H9 (cell line): ENCODE results near the gene SORCS2. TPM values are rescaled to one million over a fixed set of nuclear protein-coding genes. Genes with fewer than 3 reads are reported as not detected.

ENCODE experiments used
- DNase-seq: peaks from one replicate; pipeline ENCODE4 v3.0.0-alpha.2; 2017
- H2AFZ ChIP-seq: one replicate; pipeline ENCODE4 v1.6.1; 2013; ENCODE audit warnings: mild to moderate bottlenecking, low read length, control low read depth, moderate library complexity
- H2AK5ac ChIP-seq: 2 replicates; pipeline ENCODE4 v1.6.1; 2013; ENCODE audit warnings: low read length, control low read depth, mixed read lengths; ENCODE audit not compliant: insufficient read length
- H2BK120ac ChIP-seq: one replicate; pipeline ENCODE4 v1.6.1; 2013; ENCODE audit warnings: low read depth, mild to moderate bottlenecking, low read length, control low read depth, inconsistent platforms; ENCODE audit not compliant: poor library complexity, severe bottlenecking
- H2BK12ac ChIP-seq: 2 replicates; pipeline ENCODE4 v1.6.1; 2013; ENCODE audit warnings: low read length, control low read depth, mixed read lengths, low read depth; ENCODE audit not compliant: insufficient read length
- H2BK15ac ChIP-seq: 2 replicates; pipeline ENCODE4 v1.6.1; 2013; ENCODE audit warnings: low read depth, low read length, control low read depth
- H2BK20ac ChIP-seq: one replicate; pipeline ENCODE4 v1.6.1; 2013; ENCODE audit warnings: low read depth, mild to moderate bottlenecking, low read length, control low read depth, inconsistent platforms; ENCODE audit not compliant: poor library complexity, severe bottlenecking
- H2BK5ac ChIP-seq: 2 replicates; pipeline ENCODE4 v1.6.1; 2013; ENCODE audit warnings: low read length, control low read depth, mixed read lengths; ENCODE audit not compliant: insufficient read length
- H3K14ac ChIP-seq: 2 replicates; pipeline ENCODE4 v1.6.1; 2013; ENCODE audit warnings: low read length, control low read depth; ENCODE audit not compliant: insufficient read depth
- H3K18ac ChIP-seq: 2 replicates; pipeline ENCODE4 v1.6.1; 2013; ENCODE audit warnings: low read depth, mild to moderate bottlenecking, mixed read lengths, low read length, control low read depth; ENCODE audit not compliant: insufficient read length
- H3K23ac ChIP-seq: 2 replicates; pipeline ENCODE4 v1.6.1; 2013; ENCODE audit warnings: low read length, control low read depth, mixed read lengths, low read depth; ENCODE audit not compliant: insufficient read length
- H3K23me2 ChIP-seq: 2 replicates; pipeline ENCODE4 v1.6.1; 2013; ENCODE audit warnings: low read depth, mild to moderate bottlenecking, mixed read lengths, low read length, control low read depth; ENCODE audit not compliant: insufficient read length, poor library complexity, severe bottlenecking
- H3K27ac ChIP-seq: 2 replicates; pipeline ENCODE4 v1.5.1; 2013; ENCODE audit warnings: low read length, control low read depth, mixed read lengths, low read depth; ENCODE audit not compliant: insufficient read length
- H3K27me3 ChIP-seq: 2 replicates; pipeline ENCODE4 v1.6.1; 2013; ENCODE audit warnings: low read length, control low read depth, inconsistent platforms; ENCODE audit not compliant: insufficient read depth
- H3K4ac ChIP-seq: 2 replicates; pipeline ENCODE4 v1.6.1; 2013; ENCODE audit warnings: low read depth, mild to moderate bottlenecking, control low read depth, inconsistent platforms, low read length, moderate library complexity
- H3K4me1 ChIP-seq: 2 replicates; pipeline ENCODE4 v1.6.1; 2013; ENCODE audit warnings: low read length, control low read depth, inconsistent platforms; ENCODE audit not compliant: insufficient read depth
- H3K4me2 ChIP-seq: 2 replicates; pipeline ENCODE4 v1.6.1; 2013; ENCODE audit warnings: low read length, control low read depth, mixed read lengths; ENCODE audit not compliant: insufficient read length, insufficient read depth
- H3K56ac ChIP-seq: 2 replicates; pipeline ENCODE4 v1.6.1; 2013; ENCODE audit warnings: low read depth, mild to moderate bottlenecking, mixed read lengths, low read length, control low read depth; ENCODE audit not compliant: insufficient read length
- H3K79me1 ChIP-seq: 2 replicates; pipeline ENCODE4 v1.6.1; 2013; ENCODE audit warnings: low read depth, mild to moderate bottlenecking, moderate library complexity, low read length, control low read depth, inconsistent platforms; ENCODE audit not compliant: insufficient read depth, poor library complexity, severe bottlenecking
- H3K79me2 ChIP-seq: 2 replicates; pipeline ENCODE4 v1.6.1; 2013; ENCODE audit warnings: low read length, control low read depth, inconsistent platforms; ENCODE audit not compliant: insufficient read depth
- H3K9ac ChIP-seq: 2 replicates; pipeline ENCODE4 v1.6.1; 2013; ENCODE audit warnings: low read length, control low read depth, mixed read lengths; ENCODE audit not compliant: insufficient read length; ENCODE audit errors: extremely low read depth
- H3K9me3 ChIP-seq: one replicate; pipeline ENCODE4 v1.6.1; 2013; ENCODE audit warnings: low read depth, low read length, inconsistent platforms; ENCODE audit not compliant: control insufficient read depth
- H3T11ph ChIP-seq: one replicate; pipeline ENCODE4 v1.6.1; 2013; ENCODE audit warnings: mild to moderate bottlenecking, low read length, control low read depth, inconsistent platforms
- H4K20me1 ChIP-seq: one replicate; pipeline ENCODE4 v1.6.1; 2013; ENCODE audit not compliant: control insufficient read depth, insufficient read length, insufficient read depth
- H4K5ac ChIP-seq: 2 replicates; pipeline ENCODE4 v1.6.1; 2013; ENCODE audit warnings: low read depth, mild to moderate bottlenecking, mixed read lengths, low read length, control low read depth; ENCODE audit not compliant: insufficient read length
- H4K8ac ChIP-seq: replicated peaks from 2 replicates; pipeline ENCODE4 v1.6.1; 2013; ENCODE audit warnings: low read length, control low read depth, mixed read lengths, low read depth; ENCODE audit not compliant: insufficient read length
- H4K91ac ChIP-seq: 2 replicates; pipeline ENCODE4 v1.6.1; 2013; ENCODE audit warnings: low read depth, mild to moderate bottlenecking, moderate library complexity, mixed read lengths, low read length, control low read depth; ENCODE audit not compliant: insufficient read length
- H3K27ac Mint-ChIP-seq, 3 experiments: 2 replicates in 2 of 3; 3 replicates in 1 of 3; pipeline ENCODE4 v1.8.0; 2020 to 2021; ENCODE audit warnings: mixed read lengths in 3 of 3, mild to moderate bottlenecking in 1 of 3, moderate library complexity in 1 of 3
- H3K27me3 Mint-ChIP-seq: 2 replicates; pipeline ENCODE4 v1.8.0; 2021; ENCODE audit warnings: low read depth, mild to moderate bottlenecking, moderate library complexity, mixed read lengths
- H3K36me3 Mint-ChIP-seq, 3 experiments: 2 replicates in 2 of 3; 3 replicates in 1 of 3; pipeline ENCODE4 v1.8.0; 2020 to 2021; ENCODE audit warnings: low read depth in 3 of 3, mixed read lengths in 3 of 3; ENCODE audit not compliant: insufficient read depth in 1 of 3
- H3K4me1 Mint-ChIP-seq, 2 experiments: 2 replicates each; pipeline ENCODE4 v1.8.0; 2020; ENCODE audit warnings: mixed read lengths in 2 of 2
- H3K4me3 Mint-ChIP-seq, 2 experiments: 2 replicates in 1 of 2; 3 replicates in 1 of 2; pipeline ENCODE4 v1.8.0; 2020 to 2021; ENCODE audit warnings: mild to moderate bottlenecking in 2 of 2, mixed read lengths in 2 of 2, moderate library complexity in 1 of 2
- H3K9me3 Mint-ChIP-seq, 2 experiments: 2 replicates in 1 of 2; 3 replicates in 1 of 2; pipeline ENCODE4 v1.8.0; 2020; ENCODE audit warnings: mild to moderate bottlenecking in 2 of 2, mixed read lengths in 2 of 2, moderate library complexity in 1 of 2
- CTCF ChIP-seq: fragments of 200-600 bp; sonication (generic); conservative IDR thresholded peaks from 3 replicates; pipeline ENCODE4 v1.8.0; 2021; ENCODE audit warnings: antibody characterized with exemption, mild to moderate bottlenecking
- WGBS: extraction: QIAGEN DNeasy Blood & Tissue Kit; methylation state at CpG from one replicate; pipeline ENCODE4 v1.1.7; 2013; ENCODE audit warnings: missing lambda C conversion rate, low lambda C conversion rate, mixed read lengths; ENCODE audit not compliant: insufficient read length; ENCODE audit errors: extremely low coverage; 5-methylcytosine and 5-hydroxymethylcytosine counted together
- total RNA-seq: library from RNA; stranded (reverse); gene quantifications from 2 replicates; pipeline ENCODE4 v1.2.1, GENCODE V29; 2021

The SORCS2 gene
- total RNA-seq, 1 experiment from 2014 or later: 0.57 TPM

GRCh38 chr4:7506572-7506971 is 314.2 kb downstream of the SORCS2 start:
- H3K4me2 ChIP-seq: no peak overlapping the region
- no peak overlapping the region for H2AFZ ChIP-seq
- H2BK15ac ChIP-seq: no peak overlapping the region
- H3K27ac Mint-ChIP-seq: no peak overlapping the region
- H3K4me1 Mint-ChIP-seq: peaks cover 2 to 16% of the 10 kb centered on the region in 2 experiments; a peak in 2 of 4 replicates
- peaks cover 3% of the 10 kb centered on the region; the same call in 1 of the 2 replicates for H3K27me3 Mint-ChIP-seq
- H3K9me3 ChIP-seq: no peaks in the 10 kb centered on the region
- H3K4ac ChIP-seq: no peak overlapping the region
- H3K9me3 Mint-ChIP-seq: no peaks in the 10 kb centered on the region
- no peak overlapping the region for H4K5ac ChIP-seq
- no peak overlapping the region for H2AK5ac ChIP-seq
- no peak overlapping the region; the same call in 1 of the 2 replicates for H3K14ac ChIP-seq
- TF ChIP-seq CTCF: no peak
- no peak overlapping the region for H4K8ac ChIP-seq
- no peak overlapping the region for H2BK12ac ChIP-seq
- H2BK20ac ChIP-seq: no peak overlapping the region
- no peaks in the 10 kb centered on the region for H3K23me2 ChIP-seq
- DNase-seq: no peak
- WGBS: no CpG with 5 or more reads among the region's 3 CpGs
- no peaks in the 10 kb centered on the region for H3K27me3 ChIP-seq
- no peaks in the 10 kb centered on the region for H3K4me1 ChIP-seq
- H2BK5ac ChIP-seq: no peak overlapping the region
- no peak overlapping the region for H3K23ac ChIP-seq
- H3K36me3 Mint-ChIP-seq: no peaks in the 10 kb centered on the region
- no peaks in the 10 kb centered on the region for H3K79me1 ChIP-seq
- no peak overlapping the region for H2BK120ac ChIP-seq
- no peak overlapping the region for H4K91ac ChIP-seq
- H3K79me2 ChIP-seq: no peaks in the 10 kb centered on the region
- no peak overlapping the region for H3T11ph ChIP-seq
- H3K56ac ChIP-seq: no peak overlapping the region
- no peak overlapping the region for H3K18ac ChIP-seq
- no peak overlapping the region for H3K9ac ChIP-seq
- H4K20me1 ChIP-seq: no peaks in the 10 kb centered on the region
- no peak overlapping the region for H3K27ac ChIP-seq
- H3K4me3 Mint-ChIP-seq: no peak overlapping the region
